Neuronal stem cell (in vitro differentiated cells): ENCODE data around the gene ZMAT3.
"Not testable (repeated sequence)": the region's sequence is repeated elsewhere in the genome, so short reads cannot be mapped to it uniquely, and the experiment has no call there.

Experiments used
- DNase-seq: peaks from one replicate; pipeline ENCODE4 v3.0.0-alpha.2; 2013; ENCODE audit warnings: low spot score
- H2AFZ ChIP-seq: one replicate; pipeline ENCODE4 v1.6.1; 2013; ENCODE audit warnings: mild to moderate bottlenecking, low read length, inconsistent platforms
- H2AK5ac ChIP-seq: 2 replicates; pipeline ENCODE4 v1.6.1; 2013; ENCODE audit warnings: low read depth, mild to moderate bottlenecking, inconsistent platforms, low read length, moderate library complexity, mixed read lengths
- H2BK120ac ChIP-seq: 2 replicates; pipeline ENCODE4 v1.6.1; 2013; ENCODE audit warnings: low read depth, mild to moderate bottlenecking, inconsistent platforms, low read length, moderate library complexity, mixed read lengths
- H2BK12ac ChIP-seq: one replicate; pipeline ENCODE4 v1.6.1; 2013; ENCODE audit warnings: low read length, inconsistent platforms
- H2BK15ac ChIP-seq: 2 replicates; pipeline ENCODE4 v1.6.1; 2013; ENCODE audit warnings: mild to moderate bottlenecking, low read length, inconsistent platforms, mixed read lengths
- H2BK5ac ChIP-seq: one replicate; pipeline ENCODE4 v1.6.1; 2013; ENCODE audit warnings: inconsistent platforms, mild to moderate bottlenecking, low read length, moderate library complexity
- H3K14ac ChIP-seq: one replicate; pipeline ENCODE4 v1.6.1; 2013; ENCODE audit warnings: low read length, inconsistent platforms
- H3K18ac ChIP-seq: 2 replicates; pipeline ENCODE4 v1.6.1; 2013; ENCODE audit warnings: low read length, inconsistent platforms
- H3K23ac ChIP-seq: 2 replicates; pipeline ENCODE4 v1.6.1; 2013; ENCODE audit warnings: low read depth, mild to moderate bottlenecking, mixed read lengths, low read length, inconsistent platforms; ENCODE audit not compliant: poor library complexity
- H3K27ac ChIP-seq: replicated peaks from 3 replicates; pipeline ENCODE4 v1.5.1; 2013; ENCODE audit warnings: low read length, inconsistent platforms
- H3K27me3 ChIP-seq, 3 experiments: 2 replicates each; pipeline ENCODE4 v1.6.1; 2013; ENCODE audit warnings: low read length in 3 of 3, mild to moderate bottlenecking in 2 of 3, inconsistent platforms in 1 of 3, low read depth in 1 of 3, mixed read lengths in 1 of 3, moderate library complexity in 1 of 3; ENCODE audit not compliant: control insufficient read depth in 3 of 3, insufficient read depth in 3 of 3
- H3K36me3 ChIP-seq, 2 donors: replicated peaks in 1 of 2; 2 replicates each; pipeline ENCODE4 v1.6.1; 2013; ENCODE audit warnings: low read length in 2 of 2; ENCODE audit not compliant: control insufficient read depth in 2 of 2, insufficient read depth in 2 of 2
- H3K4ac ChIP-seq: 2 replicates; pipeline ENCODE4 v1.6.1; 2013; ENCODE audit warnings: inconsistent platforms, mild to moderate bottlenecking, low read length, moderate library complexity
- H3K4me1 ChIP-seq, 2 donors: 1 replicate in 1 of 2; 2 replicates in 1 of 2; pipeline ENCODE4 v1.6.1; 2013; ENCODE audit warnings: low read length in 2 of 2, low read depth in 1 of 2; ENCODE audit not compliant: control insufficient read depth in 2 of 2, insufficient read depth in 1 of 2
- H3K4me2 ChIP-seq: one replicate; pipeline ENCODE4 v1.6.1; 2013; ENCODE audit warnings: mild to moderate bottlenecking, low read length, inconsistent platforms; ENCODE audit not compliant: insufficient read depth, poor library complexity, severe bottlenecking
- H3K4me3 ChIP-seq, 2 donors: 2 replicates each; pipeline ENCODE4 v1.5.1; 2013; ENCODE audit warnings: low read length in 2 of 2, mild to moderate bottlenecking in 2 of 2, inconsistent platforms in 1 of 2, moderate library complexity in 1 of 2
- H3K79me1 ChIP-seq: one replicate; pipeline ENCODE4 v1.6.1; 2013; ENCODE audit warnings: low read depth, mild to moderate bottlenecking, inconsistent platforms, low read length, moderate library complexity
- H3K9ac ChIP-seq: one replicate; pipeline ENCODE4 v1.6.1; 2013; ENCODE audit warnings: mild to moderate bottlenecking, low read depth, low read length, inconsistent platforms; ENCODE audit not compliant: poor library complexity
- H3K9me3 ChIP-seq, 2 donors: replicated peaks in 1 of 2; 2 replicates each; pipeline versions ENCODE3 to v1.6.1; 2013; ENCODE audit warnings: low read length in 2 of 2, mild to moderate bottlenecking in 2 of 2, inconsistent platforms in 1 of 2, low read depth in 1 of 2, mixed read lengths in 1 of 2, moderate library complexity in 1 of 2; ENCODE audit not compliant: control insufficient read depth in 2 of 2, insufficient read depth in 1 of 2
- H4K8ac ChIP-seq: one replicate; pipeline ENCODE4 v1.6.1; 2013; ENCODE audit warnings: low read depth, mild to moderate bottlenecking, inconsistent platforms, low read length, moderate library complexity
- H4K91ac ChIP-seq: one replicate; pipeline ENCODE4 v1.6.1; 2013; ENCODE audit warnings: low read length, low read depth, mild to moderate bottlenecking, inconsistent platforms; ENCODE audit not compliant: poor library complexity
- WGBS, 2 donors: extraction: QIAGEN DNeasy Blood & Tissue Kit; methylation state at CpG; one replicate each; pipeline ENCODE4 v1.1.7; 2013; ENCODE audit warnings: missing lambda C conversion rate in 2 of 2, mixed read lengths in 1 of 2; ENCODE audit not compliant: insufficient read length in 2 of 2, insufficient replicate concordance in 1 of 2; ENCODE audit errors: extremely low coverage in 2 of 2; 5-methylcytosine and 5-hydroxymethylcytosine counted together

Gene ZMAT3

GRCh38 chr3:179033304-179033657 lies 38.3 kb downstream of the ZMAT3 start:
- DNase-seq, H3K18ac ChIP-seq, H3K14ac ChIP-seq, H3K4me1 ChIP-seq, H4K8ac ChIP-seq, H3K9me3 ChIP-seq, H3K4me2 ChIP-seq, H2BK120ac ChIP-seq, H2AK5ac ChIP-seq, H2BK15ac ChIP-seq, H3K4ac ChIP-seq, H3K9ac ChIP-seq, H3K79me1 ChIP-seq, H3K4me3 ChIP-seq, H2BK5ac ChIP-seq, H3K27ac ChIP-seq, H3K23ac ChIP-seq, H2AFZ ChIP-seq, H2BK12ac ChIP-seq, H4K91ac ChIP-seq, H3K36me3 ChIP-seq, H3K27me3 ChIP-seq: not testable (repeated sequence)
- no CpG with 5 or more reads among the region's 5 CpGs for WGBS, 2 donors

GRCh38 chr3:179032454-179033303 lies 38.9 kb downstream of the ZMAT3 start:
- not testable (repeated sequence) for H3K27ac ChIP-seq, H3K4me1 ChIP-seq
- no CpG with 5 or more reads among the region's 42 CpGs for WGBS, 2 donors

DNA sequence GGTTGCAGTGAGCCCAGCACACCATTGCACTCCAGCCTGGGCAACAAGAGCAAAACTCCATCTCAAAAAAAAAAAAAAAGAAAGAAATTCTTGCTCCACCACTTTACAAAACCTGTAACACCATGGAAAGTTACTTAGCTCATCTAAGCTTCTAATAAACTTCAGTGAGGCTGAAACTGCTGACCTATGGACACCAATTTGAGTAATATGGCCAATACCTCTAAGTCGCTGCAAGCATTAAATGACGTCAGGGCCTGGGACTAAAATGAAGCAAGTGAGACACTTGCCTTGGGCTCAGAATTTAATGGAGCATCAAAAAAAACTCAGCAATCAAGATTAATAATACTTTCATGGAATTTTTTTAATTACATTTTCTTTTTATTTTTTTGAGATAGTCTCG lies 42.5 kb downstream of the ZMAT3 start:
- Histone ChIP-seq H3K9ac (no peak overlapping the region), H2AK5ac (no peak overlapping the region), H4K91ac (no peak overlapping the region), H3K79me1 (no peaks in the 10 kb centered on the region), H3K23ac (no peak overlapping the region), H3K27ac (no peak overlapping the region), H2AFZ (no peak overlapping the region), H3K9me3 (peaks cover 1 to 6% of the 10 kb centered on the region in 2 donors), H3K14ac (no peak overlapping the region), H3K4ac (no peak overlapping the region), H3K4me2 (no peak overlapping the region), H3K4me1 (no peaks in the 10 kb centered on the region), H2BK5ac (no peak overlapping the region), H2BK120ac (no peak overlapping the region), H4K8ac (no peak overlapping the region), H3K36me3 (peaks cover 1 to 31% of the 10 kb centered on the region in 2 donors), H3K27me3 (no peaks in the 10 kb centered on the region), H2BK15ac (no peak overlapping the region), H3K18ac (no peak overlapping the region), H3K4me3 (no peak overlapping the region), H2BK12ac (no peak overlapping the region)
- WGBS, 2 donors = no CpG with 5 or more reads among the region's 3 CpGs
- no peak for DNase-seq

More at GRCh38 chr3:179032454-179033303, 38.9 kb downstream of the ZMAT3 start:
- not testable (repeated sequence) for H2AK5ac ChIP-seq, H3K14ac ChIP-seq, H4K8ac ChIP-seq, H3K36me3 ChIP-seq, H3K4me3 ChIP-seq, H2BK5ac ChIP-seq, H3K23ac ChIP-seq, H3K4me2 ChIP-seq, H2BK12ac ChIP-seq, DNase-seq, H3K9me3 ChIP-seq, H3K27me3 ChIP-seq, H2AFZ ChIP-seq, H2BK120ac ChIP-seq, H3K18ac ChIP-seq, H3K9ac ChIP-seq, H3K79me1 ChIP-seq, H4K91ac ChIP-seq, H3K4ac ChIP-seq, H2BK15ac ChIP-seq

GRCh38 chr3:179028408-179028807 lies 43.2 kb downstream of the ZMAT3 start:
- Histone ChIP-seq H3K36me3 (peaks cover 0 to 34% of the 10 kb centered on the region in 2 donors), H3K4me1 (no peaks in the 10 kb centered on the region), H3K4me3 (no peak overlapping the region), H3K18ac (no peak overlapping the region), H4K8ac (no peak overlapping the region), H4K91ac (no peak overlapping the region), H3K4ac (no peak overlapping the region), H3K9me3 (peaks cover 1 to 6% of the 10 kb centered on the region in 2 donors), H2AFZ (no peak overlapping the region), H3K27ac (no peak overlapping the region), H2BK15ac (no peak overlapping the region), H3K79me1 (no peaks in the 10 kb centered on the region), H2AK5ac (no peak overlapping the region), H2BK120ac (no peak overlapping the region), H2BK12ac (no peak overlapping the region), H3K4me2 (no peak overlapping the region), H3K27me3 (no peaks in the 10 kb centered on the region), H3K14ac (no peak overlapping the region), H2BK5ac (no peak overlapping the region), H3K9ac (no peak overlapping the region), H3K23ac (no peak overlapping the region)
- WGBS, 2 donors = no CpG with 5 or more reads among the region's 1 CpG
- DNase-seq = no peak
